CD14-positive monocyte (primary cell): Measurements from ENCODE around the gene TENT5C. TPM values are rescaled to one million over a fixed set of nuclear protein-coding genes. Genes with fewer than 3 reads are reported as not detected.

Experiments used
- DNase-seq, 3 donors: peaks; one replicate each; pipeline ENCODE4 v3.0.0-alpha.2; 2011 to 2022
- H2AFZ ChIP-seq: 2 replicates; pipeline ENCODE4 v1.6.0; 2012; ENCODE audit warnings: mild to moderate bottlenecking, low read depth, low read length, inconsistent platforms; ENCODE audit not compliant: insufficient read depth, poor library complexity, severe bottlenecking
- H3K27ac ChIP-seq, 2 donors: 1 replicate in 1 of 2; 2 replicates in 1 of 2; pipeline ENCODE4 v1.5.1; 2012 to 2013; ENCODE audit warnings: low read length in 2 of 2, control low read depth in 1 of 2, inconsistent platforms in 1 of 2, low read depth in 1 of 2, mild to moderate bottlenecking in 1 of 2
- H3K27me3 ChIP-seq, 2 donors: one replicate each; pipeline versions ENCODE4 v1.6.0 to v1.6.1; 2011 to 2013; ENCODE audit warnings: low read length in 2 of 2; ENCODE audit not compliant: control insufficient read depth in 2 of 2, insufficient read depth in 2 of 2
- H3K36me3 ChIP-seq, 2 donors: replicated peaks in 1 of 2; 1 replicate in 1 of 2; 2 replicates in 1 of 2; pipeline versions ENCODE4 v1.5.1 to v1.6.1; 2012 to 2013; ENCODE audit warnings: low read length in 2 of 2, control low read depth in 1 of 2, inconsistent platforms in 1 of 2, mild to moderate bottlenecking in 1 of 2; ENCODE audit not compliant: insufficient read depth in 2 of 2, control insufficient read depth in 1 of 2
- H3K4me1 ChIP-seq, 2 donors: 1 replicate in 1 of 2; 2 replicates in 1 of 2; pipeline versions ENCODE4 v1.5.1 to v1.6.1; 2012 to 2013; ENCODE audit warnings: low read length in 2 of 2, control low read depth in 1 of 2, inconsistent platforms in 1 of 2, mild to moderate bottlenecking in 1 of 2, moderate library complexity in 1 of 2; ENCODE audit not compliant: insufficient read depth in 2 of 2, control insufficient read depth in 1 of 2
- H3K4me2 ChIP-seq: replicated peaks from 2 replicates; pipeline ENCODE3; 2012; ENCODE audit warnings: low read length, moderate library complexity, mild to moderate bottlenecking; ENCODE audit not compliant: poor library complexity, severe bottlenecking; ENCODE audit errors: extremely low read depth
- H3K4me3 ChIP-seq, 3 experiments: fragments of 200-600 bp in 1 of 3; sonication (generic) in 1 of 3; replicated peaks in 1 of 3; 1 replicate in 2 of 3; 2 replicates in 1 of 3; pipeline ENCODE4 v1.5.1; 2011 to 2013; ENCODE audit warnings: low read length in 3 of 3, mild to moderate bottlenecking in 3 of 3, control low read depth in 2 of 3, low read depth in 2 of 3, inconsistent platforms in 1 of 3, moderate library complexity in 1 of 3
- H3K79me2 ChIP-seq: 2 replicates; pipeline ENCODE4 v1.6.0; 2012; ENCODE audit warnings: mild to moderate bottlenecking, control low read depth, inconsistent platforms, low read length, moderate library complexity; ENCODE audit not compliant: insufficient read depth
- H3K9ac ChIP-seq: 2 replicates; pipeline ENCODE4 v1.6.0; 2017; ENCODE audit warnings: low read length, mild to moderate bottlenecking; ENCODE audit not compliant: insufficient read depth, poor library complexity, severe bottlenecking
- H3K9me3 ChIP-seq, 2 donors: replicated peaks in 1 of 2; 1 replicate in 1 of 2; 2 replicates in 1 of 2; pipeline versions ENCODE4 v1.5.1 to v1.6.1; 2012 to 2013; ENCODE audit warnings: low read length in 2 of 2, control low read depth in 1 of 2; ENCODE audit not compliant: control insufficient read depth in 1 of 2, insufficient read depth in 1 of 2
- H4K20me1 ChIP-seq: 2 replicates; pipeline ENCODE4 v1.6.0; 2012; ENCODE audit warnings: mild to moderate bottlenecking, low read length, control low read depth, moderate library complexity; ENCODE audit not compliant: insufficient read depth
- H3K27ac Mint-ChIP-seq, 7 donors: one replicate each; pipeline ENCODE4 v1.8.0; 2020; ENCODE audit warnings: mild to moderate bottlenecking in 7 of 7, mixed read lengths in 7 of 7, moderate library complexity in 6 of 7, inconsistent platforms in 2 of 7
- H3K27me3 Mint-ChIP-seq, 3 donors: one replicate each; pipeline ENCODE4 v1.8.0; 2021 to 2022; ENCODE audit warnings: low read depth in 3 of 3, mild to moderate bottlenecking in 3 of 3, mixed read lengths in 3 of 3, moderate library complexity in 3 of 3, inconsistent platforms in 1 of 3
- H3K36me3 Mint-ChIP-seq, 2 donors: one replicate each; pipeline ENCODE4 v1.8.0; 2020; ENCODE audit warnings: mixed read lengths in 2 of 2, inconsistent platforms in 1 of 2, mild to moderate bottlenecking in 1 of 2
- H3K4me1 Mint-ChIP-seq: one replicate; pipeline ENCODE4 v1.8.0; 2020; ENCODE audit warnings: mild to moderate bottlenecking, mixed read lengths
- H3K4me3 Mint-ChIP-seq, 2 donors: one replicate each; pipeline ENCODE4 v1.8.0; 2020; ENCODE audit warnings: mild to moderate bottlenecking in 2 of 2, mixed read lengths in 2 of 2, moderate library complexity in 1 of 2
- H3K9me3 Mint-ChIP-seq, 7 donors: one replicate each; pipeline ENCODE4 v1.8.0; 2020 to 2022; ENCODE audit warnings: mixed read lengths in 7 of 7, mild to moderate bottlenecking in 6 of 7, moderate library complexity in 6 of 7, inconsistent platforms in 2 of 7
- CTCF ChIP-seq: fragments of 200-600 bp; IDR thresholded peaks from one replicate; pipeline ENCODE4 v1.8.0; 2022; ENCODE audit warnings: antibody characterized with exemption, mild to moderate bottlenecking
- WGBS: methylation state at CpG from one replicate; pipeline ENCODE4 v1.1.5; 2013; ENCODE audit warnings: missing lambda C conversion rate; ENCODE audit not compliant: insufficient coverage; 5-methylcytosine and 5-hydroxymethylcytosine counted together
- intact Hi-C, 2 donors: fragments of 100-400 bp; cut with micrococcal nuclease; formaldehyde crosslinking; loops; one replicate each; pipeline versions ENCODE4 v1.15.0 to v1.15.1; 2023
- polyA plus RNA-seq, 3 donors: library from polyadenylated mRNA; depleted of rRNA in 1 of 3; unstranded in 2 of 3; stranded (reverse) in 1 of 3; fragments of 300-500 nt in 2 of 3; fragments of >200 nt in 1 of 3; fragmentation: Illumina TruSeq in 2 of 3; gene quantifications; 1 replicate in 2 of 3; 2 replicates in 1 of 3; pipeline ENCODE4 v1.2.3, GENCODE V29; 2012 to 2021

TENT5C gene
- polyA plus RNA-seq, 3 donors, result 0.17 to 0.69 (median 0.27) TPM

GRCh38 chr1:117586747-117587498 is 18.9 kb upstream of the TENT5C start:
- Histone ChIP-seq H3K4me2 (no peak overlapping the region), H3K27me3 (no peaks in the 10 kb centered on the region), H3K36me3 (no peaks in the 10 kb centered on the region), H3K27ac (no peak overlapping the region), H3K4me1 (no peaks in the 10 kb centered on the region), H3K9me3 (no peaks in the 10 kb centered on the region), H3K9ac (no peak overlapping the region), H4K20me1 (no peaks in the 10 kb centered on the region), H3K4me3 (no peak overlapping the region), H3K79me2 (no peaks in the 10 kb centered on the region), H2AFZ (no peak overlapping the region)
- intact Hi-C loops, result no loop called here
- TF ChIP-seq CTCF, result no peak
- Mint-ChIP-seq H3K4me3 (no peak overlapping the region), H3K27ac (peak overlapping the region in 1 of 7 donors; percentile 53), H3K4me1 (no peaks in the 10 kb centered on the region), H3K27me3 (peaks cover 0 to 7% (median 2%) of the 10 kb centered on the region in 3 donors), H3K36me3 (no peaks in the 10 kb centered on the region), H3K9me3 (peaks cover 0 to 2% (median 0%) of the 10 kb centered on the region in 7 donors)
- no peak for DNase-seq
- WGBS, result 93% methylated on average over 13 of the region's 13 CpGs

- no peak overlapping the region for H3K9ac ChIP-seq
- WGBS, result 90% methylated on average over 14 of the region's 14 CpGs
- DNase-seq, result no peak
- no peaks in the 10 kb centered on the region for H4K20me1 ChIP-seq
- Mint-ChIP-seq H3K27ac (peak overlapping the region in 2 of 7 donors; percentile 18 to 28), H3K4me3 (no peak overlapping the region), H3K27me3 (peaks cover 0 to 11% (median 2%) of the 10 kb centered on the region in 3 donors), H3K36me3 (no peaks in the 10 kb centered on the region), H3K9me3 (peaks cover 0 to 2% (median 0%) of the 10 kb centered on the region in 7 donors), H3K4me1 (no peaks in the 10 kb centered on the region)
- no peaks in the 10 kb centered on the region for H3K27me3 ChIP-seq
- H3K9me3 ChIP-seq, result no peaks in the 10 kb centered on the region
- intact Hi-C loops, result no loop called here
- no peak overlapping the region for H2AFZ ChIP-seq
- no peak overlapping the region for H3K4me3 ChIP-seq
- no peak overlapping the region for H3K27ac ChIP-seq
- H3K4me2 ChIP-seq, result no peak overlapping the region
- no peaks in the 10 kb centered on the region for H3K79me2 ChIP-seq
- no peaks in the 10 kb centered on the region for H3K4me1 ChIP-seq
- no peak for TF ChIP-seq CTCF
- H3K36me3 ChIP-seq, result no peaks in the 10 kb centered on the region
Observed at GRCh38 chr1:117587499-117588356, 18.1 kb upstream of the TENT5C start.
